MM.1S (cell line): ENCODE measurements around the gene IFNW1.

ENCODE experiments used
- CTCF ChIP-seq: fragments of 300-600 bp; sonication (generic); IDR thresholded peaks from 2 replicates; pipeline ENCODE4 v1.5.1; 2016; ENCODE audit warnings: antibody characterized with exemption, low read length, mixed read lengths
- EZH2 ChIP-seq: fragments of 300-600 bp; sonication (generic); optimal IDR thresholded peaks from 2 replicates; pipeline ENCODE3; 2017; ENCODE audit warnings: low read depth, mild to moderate bottlenecking, antibody characterized with exemption, low read length, mixed read lengths

GRCh38 chr9:21174671-21175070, 33.0 kb upstream of the IFNW1 start:
- TF ChIP-seq CTCF, result no peak
- TF ChIP-seq EZH2, result no peak
